PC-3 (cell line): ENCODE measurements around the gene NDUFC2.

Experiments used
- CTCF ChIP-seq: fragments of 300-600 bp; sonication (generic); conservative IDR thresholded peaks from 2 replicates; pipeline ENCODE4 v1.5.1; 2017; ENCODE audit warnings: antibody characterized with exemption, low read depth, mild to moderate bottlenecking, low read length
- EZH2phosphoT487 ChIP-seq: fragments of 300-600 bp; sonication (generic); IDR thresholded peaks from 2 replicates; pipeline ENCODE4 v1.6.1; 2018; ENCODE audit warnings: mild to moderate bottlenecking, antibody characterized with exemption, low read length, borderline replicate concordance

- no peak for TF ChIP-seq CTCF
- no peak for TF ChIP-seq EZH2phosphoT487
Measured at GRCh38 chr11:78049348-78049747, 30.3 kb downstream of the NDUFC2 start.
